ENCODE results near the gene SLC6A16.
"Not testable (repeated sequence)": the region's sequence is repeated elsewhere in the genome, so short reads cannot be mapped to it uniquely, and the experiment has no call there.

Gene SLC6A16

GRCh38 chr19:49324801-49325576, at the start of gene SLC6A16:
Gene SLC6A16 (minus strand): TSS chr19:49325191. CDS start chr19:49311347, 13,844 bp downstream.
- no peak for DNase-seq (ENCODE audit: low spot score)

GRCh38 chr19:49373174-49373573, 48.2 kb upstream of the SLC6A16 start:
- DNase-seq (ENCODE audit: low spot score), result not testable (repeated sequence)

- no peak for DNase-seq (ENCODE audit: low spot score)
Measured at GRCh38 chr19:49371184-49371583, 46.2 kb upstream of the SLC6A16 start.

GRCh38 chr19:49368711-49369358, 43.8 kb upstream of the SLC6A16 start:
- no peak for DNase-seq (ENCODE audit: low spot score)

GRCh38 chr19:49366110-49366509, 41.1 kb upstream of the SLC6A16 start:
- DNase-seq (ENCODE audit: low spot score), result no peak

- DNase-seq (ENCODE audit: low spot score), result no peak
Measured at GRCh38 chr19:49364083-49364737, 39.2 kb upstream of the SLC6A16 start.

GRCh38 chr19:49363268-49364082, 38.5 kb upstream of the SLC6A16 start, which contains the start of gene DKKL1:
Gene DKKL1 (plus strand): TSS chr19:49363877. CDS start chr19:49363999, 122 bp downstream.
- peak; percentile 99 for DNase-seq (ENCODE audit: low spot score)

- peak; percentile 33 for DNase-seq (ENCODE audit: low spot score)
Measured at GRCh38 chr19:49362929-49363267, 37.9 kb upstream of the SLC6A16 start.

GRCh38 chr19:49362048-49362928, 37.3 kb upstream of the SLC6A16 start, which contains the start of gene TEAD2:
Gene TEAD2 (minus strand): TSS chr19:49362416. CDS start chr19:49360075, 2,341 bp downstream.
- DNase-seq (ENCODE audit: low spot score), result peak; percentile 86

GRCh38 chr19:49361438-49362047, 36.6 kb upstream of the SLC6A16 start:
- DNase-seq (ENCODE audit: low spot score), result peak; percentile 92

GRCh38 chr19:49359851-49360820, 35.1 kb upstream of the SLC6A16 start:
- no peak for DNase-seq (ENCODE audit: low spot score)

- DNase-seq (ENCODE audit: low spot score), result no peak
Measured at GRCh38 chr19:49357186-49357585, 32.2 kb upstream of the SLC6A16 start.

- no peak for DNase-seq (ENCODE audit: low spot score)
Measured at GRCh38 chr19:49356382-49356781, 31.4 kb upstream of the SLC6A16 start.

- DNase-seq (ENCODE audit: low spot score), result no peak
Measured at GRCh38 chr19:49355909-49356353, 30.9 kb upstream of the SLC6A16 start.

- no peak for DNase-seq (ENCODE audit: low spot score)
Measured at GRCh38 chr19:49349567-49349966, 24.6 kb upstream of the SLC6A16 start.

- DNase-seq (ENCODE audit: low spot score), result no peak
Measured at GRCh38 chr19:49348305-49349189, 23.6 kb upstream of the SLC6A16 start.

GRCh38 chr19:49347835-49348234, 22.8 kb upstream of the SLC6A16 start:
- DNase-seq (ENCODE audit: low spot score), result peak; percentile 85

- no peak for DNase-seq (ENCODE audit: low spot score)
Measured at GRCh38 chr19:49347191-49347590, 22.2 kb upstream of the SLC6A16 start.
